A549 (cell line): ENCODE measurements around the gene CLEC10A.

Source experiments
- CBX8 ChIP-seq: fragments of 200-600 bp; sonication (generic); IDR thresholded peaks from 2 replicates; pipeline ENCODE4 v1.6.1; 2016
- MAFK ChIP-seq: fragments of 450-650 bp; IDR thresholded peaks from 2 replicates; pipeline ENCODE4 v1.6.1; 2014; ENCODE audit not compliant: partially characterized antibody
- POLR2AphosphoS2 ChIP-seq: conservative IDR thresholded peaks from 2 replicates; pipeline ENCODE4 v1.6.1; 2012; ENCODE audit warnings: low read length, improper control_type of control experiment, inconsistent platforms
- TF ChIP-seq, protein P1 (sequence below): fragments of >200 bp; sonication (Bioruptor Twin); formaldehyde crosslinking; IDR thresholded peaks from 3 replicates; pipeline ENCODE4 v1.5.1; 2016

DNA sequence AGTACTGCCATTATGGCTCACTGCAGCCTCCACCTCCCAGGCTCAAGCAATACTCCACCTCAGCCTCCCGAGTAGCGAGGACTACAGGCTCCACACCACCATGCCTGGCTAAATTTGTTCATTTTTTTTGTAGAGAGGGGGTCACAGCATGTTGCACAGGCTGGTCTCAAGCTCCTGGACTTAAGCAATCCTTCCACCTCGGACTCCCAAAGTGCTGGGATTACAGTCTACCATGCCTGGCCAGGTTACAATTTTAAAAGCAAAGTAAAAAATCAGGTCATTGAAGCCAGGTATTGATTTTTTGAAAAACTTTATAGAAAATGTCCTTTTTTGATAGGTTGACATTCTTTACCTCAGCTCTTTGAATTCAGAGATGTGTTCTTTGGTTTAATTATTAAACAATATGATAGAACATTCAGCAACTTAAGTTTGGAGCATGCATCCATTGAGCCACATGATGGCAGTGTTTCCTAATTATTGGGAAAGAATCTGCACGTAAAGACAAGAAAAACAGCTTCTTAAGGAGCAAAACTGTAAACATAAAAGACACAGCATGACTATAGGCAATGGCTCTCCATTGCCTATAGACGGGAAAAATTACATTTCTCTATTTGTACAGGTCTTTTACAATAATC is 34.4 kb downstream of the CLEC10A start:
- TF ChIP-seq, protein P1, sequence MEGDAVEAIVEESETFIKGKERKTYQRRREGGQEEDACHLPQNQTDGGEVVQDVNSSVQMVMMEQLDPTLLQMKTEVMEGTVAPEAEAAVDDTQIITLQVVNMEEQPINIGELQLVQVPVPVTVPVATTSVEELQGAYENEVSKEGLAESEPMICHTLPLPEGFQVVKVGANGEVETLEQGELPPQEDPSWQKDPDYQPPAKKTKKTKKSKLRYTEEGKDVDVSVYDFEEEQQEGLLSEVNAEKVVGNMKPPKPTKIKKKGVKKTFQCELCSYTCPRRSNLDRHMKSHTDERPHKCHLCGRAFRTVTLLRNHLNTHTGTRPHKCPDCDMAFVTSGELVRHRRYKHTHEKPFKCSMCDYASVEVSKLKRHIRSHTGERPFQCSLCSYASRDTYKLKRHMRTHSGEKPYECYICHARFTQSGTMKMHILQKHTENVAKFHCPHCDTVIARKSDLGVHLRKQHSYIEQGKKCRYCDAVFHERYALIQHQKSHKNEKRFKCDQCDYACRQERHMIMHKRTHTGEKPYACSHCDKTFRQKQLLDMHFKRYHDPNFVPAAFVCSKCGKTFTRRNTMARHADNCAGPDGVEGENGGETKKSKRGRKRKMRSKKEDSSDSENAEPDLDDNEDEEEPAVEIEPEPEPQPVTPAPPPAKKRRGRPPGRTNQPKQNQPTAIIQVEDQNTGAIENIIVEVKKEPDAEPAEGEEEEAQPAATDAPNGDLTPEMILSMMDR, result peak; percentile 99
- TF ChIP-seq POLR2AphosphoS2 (no peak), MAFK (no peak), CBX8 (no peak)
